Sigmoid colon (tissue), 4 donors: Measurements from ENCODE around the gene COL5A1.

Experiments used
- CTCF ChIP-seq, 4 experiments: fragments of 450-650 bp in 3 of 4; fragments of 200-600 bp in 1 of 4; IDR thresholded peaks; one replicate each; pipeline ENCODE4 v1.5.1; 2016 to 2019; ENCODE audit warnings: antibody characterized with exemption in 4 of 4, mild to moderate bottlenecking in 3 of 4, moderate library complexity in 2 of 4
- EP300 ChIP-seq, 4 donors: sonication (generic); formaldehyde crosslinking; IDR thresholded peaks; one replicate each; pipeline ENCODE4 v1.6.1; 2017; ENCODE audit warnings: antibody characterized with exemption in 4 of 4
- POLR2A ChIP-seq, 2 donors: fragments of 450-650 bp; IDR thresholded peaks; one replicate each; pipeline ENCODE4 v1.6.1; 2016; ENCODE audit warnings: antibody characterized with exemption in 2 of 2, mild to moderate bottlenecking in 2 of 2, moderate library complexity in 2 of 2

- no peak for TF ChIP-seq CTCF (IDR thresholded peaks at IDR 0.05)
- no peak for TF ChIP-seq POLR2A (IDR thresholded peaks at IDR 0.05)
- peak in 2 of 4 donors; percentile 69 to 72 for TF ChIP-seq EP300 (IDR thresholded peaks at IDR 0.05)
Measured at GRCh38 chr9:134707031-134707680, 65.6 kb downstream of the COL5A1 start.
